Measurements from ENCODE around the gene GNAZ.

Gene GNAZ

DNA sequence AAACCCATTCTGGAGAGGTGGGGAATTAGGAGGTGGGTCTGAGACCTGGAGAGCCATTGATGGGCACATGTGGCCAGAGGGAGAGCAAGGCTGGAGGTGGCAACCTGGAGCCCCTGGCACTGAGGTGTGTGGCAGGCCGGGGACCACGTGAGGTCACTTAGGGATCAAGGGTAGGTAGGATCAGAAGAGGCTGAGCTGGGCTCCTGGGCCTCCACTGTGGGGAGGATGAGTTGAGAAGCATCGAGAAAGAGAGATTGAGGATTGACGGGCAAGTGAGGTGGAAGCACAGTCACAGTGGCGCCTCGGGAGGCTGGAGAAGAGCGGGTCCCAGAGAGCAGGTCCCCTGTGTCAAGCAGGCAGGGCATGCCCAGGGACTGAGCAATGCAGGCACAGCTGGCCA, 4.1 kb downstream of the GNAZ start:
- Histone ChIP-seq H3K27ac (ENCODE audit: low read depth, low read length) (no peak overlapping the region), H3K36me3 (ENCODE audit: insufficient read depth, low read length) (no peaks in the 10 kb centered on the region), H3K9me3 (ENCODE audit: low read length) (no peaks in the 10 kb centered on the region), H3K9ac (ENCODE audit: low read length) (no peak overlapping the region), H3K4me3 (ENCODE audit: low read depth in 1 of 2, low read length in 2 of 2) (no peak overlapping the region), H3K4me1 (ENCODE audit: insufficient read depth, low read length) (peaks cover 8% of the 10 kb centered on the region), H3K27me3 (ENCODE audit: control insufficient read depth in 1 of 2, insufficient read depth in 2 of 2, low read length in 2 of 2) (no peaks in the 10 kb centered on the region)

DNA sequence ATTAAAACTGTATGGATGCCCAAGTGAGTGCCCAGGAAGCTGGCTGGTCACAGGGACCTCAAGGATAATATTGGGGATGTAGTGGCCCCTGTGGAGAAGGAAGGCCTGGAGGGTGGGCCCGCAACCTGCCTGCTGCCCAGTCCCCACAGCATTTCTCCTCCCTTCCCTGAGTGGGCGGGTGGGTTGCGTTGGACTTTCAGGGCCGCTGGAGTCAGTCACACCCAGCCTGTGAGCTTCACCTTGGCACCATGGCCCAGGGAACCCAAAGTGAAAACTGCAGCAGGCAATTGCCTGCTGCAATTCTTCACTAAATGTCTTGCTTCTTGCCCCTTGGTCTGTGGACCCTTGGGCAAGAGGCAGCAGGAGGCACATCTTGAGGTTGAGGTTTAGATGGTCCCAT, 4.7 kb downstream of the GNAZ start:
- Histone ChIP-seq H3K4me1 (ENCODE audit: insufficient read depth, low read length) (peaks cover 6% of the 10 kb centered on the region), H3K9me3 (ENCODE audit: low read length) (no peaks in the 10 kb centered on the region), H3K9ac (ENCODE audit: low read length) (no peak overlapping the region), H3K27ac (ENCODE audit: low read depth, low read length) (no peak overlapping the region), H3K4me3 (ENCODE audit: low read depth in 1 of 2, low read length in 2 of 2) (no peak overlapping the region), H3K36me3 (ENCODE audit: insufficient read depth, low read length) (no peaks in the 10 kb centered on the region), H3K27me3 (ENCODE audit: control insufficient read depth in 1 of 2, insufficient read depth in 2 of 2, low read length in 2 of 2) (no peaks in the 10 kb centered on the region)

DNA sequence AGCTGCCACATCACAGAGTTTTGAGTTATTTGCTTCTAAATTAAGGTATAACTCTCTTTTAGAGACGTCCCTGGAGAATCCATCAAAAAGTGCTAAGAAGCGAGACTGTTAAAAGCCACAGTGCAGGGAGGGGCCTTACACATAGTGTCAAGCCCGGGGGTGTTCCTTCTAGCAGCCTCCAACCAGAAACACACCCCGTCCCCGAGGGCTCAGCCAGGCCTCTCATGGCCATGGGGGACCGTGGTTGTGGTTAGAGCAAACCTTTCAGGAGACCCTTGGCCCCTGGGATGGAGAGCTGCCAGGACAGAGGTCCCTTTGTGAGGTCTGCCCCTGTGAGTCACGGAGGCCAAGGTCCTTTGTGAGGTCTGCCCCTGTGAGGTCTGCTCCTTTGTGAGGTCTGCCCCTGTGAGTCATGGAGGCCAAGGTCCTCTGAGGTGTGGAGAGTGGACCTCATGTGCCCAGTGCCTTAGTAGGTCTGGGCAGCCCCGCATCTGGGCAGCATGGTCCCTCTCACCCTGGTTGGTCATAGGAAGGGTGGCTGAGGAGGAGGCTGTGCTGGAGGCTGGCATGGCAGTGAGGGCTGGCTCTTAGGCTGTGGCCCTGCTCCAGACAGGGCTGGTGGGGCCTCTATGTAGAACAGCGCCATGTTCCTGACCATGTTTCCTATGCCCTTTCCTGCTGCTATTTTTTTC, 5.4 kb downstream of the GNAZ start:
- Histone ChIP-seq H3K36me3 (ENCODE audit: insufficient read depth, low read length) (no peaks in the 10 kb centered on the region), H3K9ac (ENCODE audit: low read length) (no peak overlapping the region), H3K9me3 (ENCODE audit: low read length) (no peaks in the 10 kb centered on the region), H3K4me1 (ENCODE audit: insufficient read depth, low read length) (peaks cover 6% of the 10 kb centered on the region), H3K4me3 (ENCODE audit: low read depth in 1 of 2, low read length in 2 of 2) (no peak overlapping the region), H3K27ac (ENCODE audit: low read depth, low read length) (no peak overlapping the region), H3K27me3 (ENCODE audit: control insufficient read depth in 1 of 2, insufficient read depth in 2 of 2, low read length in 2 of 2) (no peaks in the 10 kb centered on the region)

DNA sequence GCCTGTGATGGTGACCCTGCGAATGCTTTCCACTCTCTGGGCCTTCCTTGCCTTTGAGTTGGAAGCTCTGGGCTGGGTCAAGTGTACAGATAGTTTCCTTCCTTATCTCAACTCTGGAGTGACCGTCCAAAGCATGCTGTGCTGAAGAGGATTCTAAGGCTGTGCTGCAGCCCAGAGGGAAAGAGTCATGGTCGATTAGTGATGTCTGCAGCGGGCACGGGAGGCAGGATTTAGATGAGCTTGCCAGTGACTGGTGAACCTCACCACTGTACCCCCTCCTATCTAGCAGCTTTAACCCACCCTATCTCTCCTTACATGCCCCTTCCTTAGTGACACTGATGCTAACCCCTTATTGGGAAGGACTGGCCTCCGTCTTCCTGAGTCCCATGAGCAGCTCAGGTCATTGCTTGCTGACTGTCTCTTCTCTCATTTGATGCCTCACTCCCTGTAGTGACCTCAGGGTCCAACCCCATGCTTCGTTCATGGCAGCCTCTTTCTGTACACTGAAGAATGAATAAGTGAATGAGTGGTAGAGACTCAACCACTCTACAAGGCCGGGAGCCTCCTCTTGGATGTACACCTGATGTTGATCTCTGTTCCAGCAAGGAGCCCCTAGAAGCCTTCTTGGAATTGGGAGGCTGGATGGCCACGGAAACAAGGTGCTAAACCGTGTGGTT, 6.7 kb downstream of the GNAZ start:
- no peak overlapping the region for H3K9ac ChIP-seq (ENCODE audit: low read length)
- no peak overlapping the region for H3K27ac ChIP-seq (ENCODE audit: low read depth, low read length)
- no peaks in the 10 kb centered on the region for H3K9me3 ChIP-seq (ENCODE audit: low read length)

DNA sequence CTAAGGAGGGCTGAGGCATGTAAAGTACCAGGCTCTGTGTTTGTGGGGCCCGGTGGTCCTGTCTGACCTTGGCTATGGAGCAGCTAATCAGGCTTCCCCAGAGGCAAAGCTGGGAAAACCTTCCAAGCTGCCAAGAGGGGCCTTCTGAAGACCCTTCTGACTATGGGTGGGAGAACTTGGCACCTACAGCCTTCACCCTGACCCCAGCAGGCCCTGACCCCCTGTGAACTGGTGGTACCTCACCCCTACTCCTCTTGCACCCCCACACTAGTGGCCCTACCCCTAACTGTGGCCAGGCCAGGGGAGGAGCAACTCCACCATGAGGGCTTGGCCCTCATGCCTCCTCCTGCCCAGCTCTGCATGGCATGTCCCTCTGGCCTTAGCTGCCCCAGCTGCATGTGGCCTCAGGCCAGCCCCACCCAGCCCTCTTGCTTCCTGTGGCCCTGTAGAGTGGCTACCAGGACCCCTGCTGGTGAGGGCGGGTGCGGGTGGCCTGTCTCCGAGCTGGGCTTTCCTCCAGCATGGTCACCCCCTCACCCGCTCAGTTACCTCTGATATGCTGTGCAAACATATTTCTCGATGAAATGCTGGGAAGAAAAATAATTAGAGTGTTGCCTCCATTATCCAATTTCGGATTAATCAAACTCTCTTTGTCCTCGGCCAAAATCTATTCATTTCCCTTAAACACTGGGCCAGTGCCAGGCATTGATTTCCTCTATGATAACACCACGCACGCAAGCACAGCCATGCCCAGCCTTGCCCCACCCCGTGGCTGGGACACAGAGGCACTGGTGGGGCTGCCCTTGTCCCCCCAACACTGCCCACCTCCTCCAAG, 7.5 kb downstream of the GNAZ start:
- Histone ChIP-seq H3K4me3 (ENCODE audit: low read depth in 1 of 2, low read length in 2 of 2) (no peak overlapping the region), H3K27ac (ENCODE audit: low read depth, low read length) (no peak overlapping the region), H3K9me3 (ENCODE audit: low read length) (no peaks in the 10 kb centered on the region), H3K27me3 (ENCODE audit: control insufficient read depth in 1 of 2, insufficient read depth in 2 of 2, low read length in 2 of 2) (no peaks in the 10 kb centered on the region), H3K4me1 (ENCODE audit: insufficient read depth, low read length) (no peaks in the 10 kb centered on the region), H3K9ac (ENCODE audit: low read length) (no peak overlapping the region), H3K36me3 (ENCODE audit: insufficient read depth, low read length) (no peaks in the 10 kb centered on the region)

More for the DNA sequence above, 6.7 kb downstream of the GNAZ start:
- Histone ChIP-seq H3K27me3 (ENCODE audit: control insufficient read depth in 1 of 2, insufficient read depth in 2 of 2, low read length in 2 of 2) (no peaks in the 10 kb centered on the region), H3K4me1 (ENCODE audit: insufficient read depth, low read length) (no peaks in the 10 kb centered on the region), H3K36me3 (ENCODE audit: insufficient read depth, low read length) (no peaks in the 10 kb centered on the region), H3K4me3 (ENCODE audit: low read depth in 1 of 2, low read length in 2 of 2) (no peak overlapping the region)

DNA sequence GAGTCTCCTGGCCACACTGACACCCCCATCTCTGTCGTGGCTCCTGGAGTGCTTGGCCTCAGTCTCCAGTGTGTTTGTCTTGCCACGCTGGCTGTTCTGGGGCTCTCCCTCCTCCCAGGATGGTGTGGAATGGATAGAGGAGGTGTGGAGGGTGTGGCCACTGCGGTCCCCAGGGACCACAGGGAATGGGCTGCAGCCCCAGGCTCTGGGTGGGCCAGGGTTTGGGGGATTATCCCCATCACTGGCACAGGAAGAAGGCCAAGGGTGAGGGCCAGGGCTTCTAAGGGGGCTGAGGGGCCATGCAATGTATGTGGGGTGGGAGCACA, 8.1 kb downstream of the GNAZ start:
- Histone ChIP-seq H3K9me3 (ENCODE audit: low read length) (no peaks in the 10 kb centered on the region), H3K4me3 (ENCODE audit: low read depth in 1 of 2, low read length in 2 of 2) (no peak overlapping the region), H3K27me3 (ENCODE audit: control insufficient read depth in 1 of 2, insufficient read depth in 2 of 2, low read length in 2 of 2) (no peaks in the 10 kb centered on the region), H3K27ac (ENCODE audit: low read depth, low read length) (no peak overlapping the region), H3K9ac (ENCODE audit: low read length) (no peak overlapping the region), H3K4me1 (ENCODE audit: insufficient read depth, low read length) (no peaks in the 10 kb centered on the region), H3K36me3 (ENCODE audit: insufficient read depth, low read length) (no peaks in the 10 kb centered on the region)

DNA sequence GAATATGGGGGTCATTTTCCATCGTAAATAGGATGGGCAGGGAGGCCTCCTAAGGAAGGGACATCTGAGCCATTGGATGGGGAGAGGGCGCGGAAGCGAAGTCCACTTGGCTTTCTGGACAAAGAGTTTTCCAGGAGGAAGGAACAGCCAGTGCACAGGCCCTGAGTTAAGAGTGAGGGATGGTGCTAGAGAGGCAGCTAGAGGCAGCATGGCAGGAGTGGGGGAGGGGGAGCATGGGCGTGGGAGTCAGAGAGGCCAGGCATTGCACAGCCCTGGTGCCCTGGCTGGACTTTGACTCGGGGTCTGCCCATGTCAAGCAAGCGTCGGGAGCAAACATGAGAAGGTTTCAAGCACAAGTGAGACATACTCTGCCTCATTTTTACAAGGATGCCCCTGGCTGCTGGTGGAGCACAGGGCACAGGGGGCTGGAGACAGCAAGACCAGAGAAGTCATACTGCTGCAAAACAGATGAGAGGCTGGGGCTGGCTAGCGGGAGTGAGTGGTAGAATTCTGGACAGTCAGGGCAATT, 9.0 kb downstream of the GNAZ start:
- Histone ChIP-seq H3K9ac (ENCODE audit: low read length) (no peak overlapping the region), H3K4me3 (ENCODE audit: low read depth in 1 of 2, low read length in 2 of 2) (no peak overlapping the region), H3K36me3 (ENCODE audit: insufficient read depth, low read length) (no peaks in the 10 kb centered on the region), H3K27me3 (ENCODE audit: control insufficient read depth in 1 of 2, insufficient read depth in 2 of 2, low read length in 2 of 2) (no peaks in the 10 kb centered on the region), H3K27ac (ENCODE audit: low read depth, low read length) (no peak overlapping the region), H3K4me1 (ENCODE audit: insufficient read depth, low read length) (no peaks in the 10 kb centered on the region), H3K9me3 (ENCODE audit: low read length) (no peaks in the 10 kb centered on the region)

DNA sequence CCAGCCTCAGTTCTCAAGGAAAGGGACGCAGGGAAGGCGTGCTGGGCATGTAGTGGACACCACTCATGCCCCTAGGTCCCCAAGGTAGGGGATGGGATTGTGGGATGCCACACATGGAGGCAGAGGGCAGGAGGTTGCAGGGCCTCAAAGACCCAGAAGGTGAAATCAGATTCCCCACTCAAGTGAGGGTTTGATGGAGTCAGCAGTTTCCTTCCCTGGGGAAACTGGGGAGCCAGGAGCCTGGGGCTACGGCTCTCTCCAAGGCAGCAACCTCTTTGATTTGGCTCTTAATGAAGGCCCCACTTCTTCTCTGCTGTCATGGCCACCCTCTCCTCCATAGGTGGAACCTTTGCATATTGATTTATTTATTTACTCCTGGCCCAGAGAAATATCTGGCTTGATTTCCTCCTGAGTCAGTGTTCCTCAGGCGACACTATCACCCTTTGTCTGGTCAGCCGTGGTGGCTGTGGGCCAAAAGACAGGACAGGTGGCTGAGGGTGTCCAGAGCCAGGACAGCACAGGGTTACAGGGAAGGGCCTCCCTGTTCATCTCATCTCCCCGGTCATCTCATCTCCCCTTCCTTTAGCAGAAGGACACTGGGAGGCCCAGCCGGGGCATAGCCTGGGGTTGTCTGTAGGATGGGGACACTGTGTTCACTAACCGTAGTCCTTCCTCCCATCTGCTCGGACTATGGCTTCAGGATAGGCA, 9.6 kb downstream of the GNAZ start:
- Histone ChIP-seq H3K36me3 (ENCODE audit: insufficient read depth, low read length) (no peaks in the 10 kb centered on the region), H3K27me3 (ENCODE audit: control insufficient read depth in 1 of 2, insufficient read depth in 2 of 2, low read length in 2 of 2) (no peaks in the 10 kb centered on the region), H3K27ac (ENCODE audit: low read depth, low read length) (no peak overlapping the region), H3K9ac (ENCODE audit: low read length) (no peak overlapping the region), H3K4me1 (ENCODE audit: insufficient read depth, low read length) (no peaks in the 10 kb centered on the region), H3K4me3 (ENCODE audit: low read depth in 1 of 2, low read length in 2 of 2) (no peak overlapping the region), H3K9me3 (ENCODE audit: low read length) (no peaks in the 10 kb centered on the region)

DNA sequence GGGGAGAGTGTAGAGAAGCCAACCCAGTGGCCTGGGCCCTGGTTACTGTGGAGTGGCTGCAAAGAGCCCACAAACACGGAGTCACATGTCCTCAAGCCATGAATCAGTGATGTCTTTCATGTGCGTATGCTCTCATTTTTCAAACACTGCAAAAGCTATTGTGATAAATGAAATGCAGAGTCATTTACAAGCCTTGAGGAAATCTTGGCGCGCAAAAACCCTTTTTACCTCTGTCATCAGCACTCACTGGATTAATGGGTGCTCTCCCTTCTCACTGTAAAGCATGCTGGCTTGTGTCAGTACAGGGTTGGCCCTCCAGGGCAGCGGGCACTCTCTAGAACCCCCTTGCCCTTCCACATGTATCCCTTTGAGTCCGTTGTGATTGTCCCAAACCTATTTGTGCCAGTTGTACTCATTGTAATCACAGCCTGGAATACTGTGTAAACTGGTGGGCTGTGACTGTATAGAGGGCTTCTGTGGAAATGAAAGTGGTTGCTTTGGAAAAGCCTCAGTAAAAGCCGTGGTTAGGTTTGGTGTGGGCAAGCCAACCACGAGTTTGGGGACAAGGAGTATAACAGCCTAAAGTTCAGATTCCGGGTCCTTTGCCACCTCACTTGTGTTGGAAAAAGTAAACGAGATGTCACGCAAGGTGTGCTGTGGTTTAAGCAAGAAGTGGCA, 10.4 kb downstream of the GNAZ start:
- Histone ChIP-seq H3K4me3 (ENCODE audit: low read depth in 1 of 2, low read length in 2 of 2) (no peak overlapping the region), H3K27me3 (ENCODE audit: control insufficient read depth in 1 of 2, insufficient read depth in 2 of 2, low read length in 2 of 2) (no peaks in the 10 kb centered on the region), H3K27ac (ENCODE audit: low read depth, low read length) (no peak overlapping the region), H3K4me1 (ENCODE audit: insufficient read depth, low read length) (no peaks in the 10 kb centered on the region), H3K9ac (ENCODE audit: low read length) (no peak overlapping the region), H3K36me3 (ENCODE audit: insufficient read depth, low read length) (no peaks in the 10 kb centered on the region), H3K9me3 (ENCODE audit: low read length) (no peaks in the 10 kb centered on the region)

DNA sequence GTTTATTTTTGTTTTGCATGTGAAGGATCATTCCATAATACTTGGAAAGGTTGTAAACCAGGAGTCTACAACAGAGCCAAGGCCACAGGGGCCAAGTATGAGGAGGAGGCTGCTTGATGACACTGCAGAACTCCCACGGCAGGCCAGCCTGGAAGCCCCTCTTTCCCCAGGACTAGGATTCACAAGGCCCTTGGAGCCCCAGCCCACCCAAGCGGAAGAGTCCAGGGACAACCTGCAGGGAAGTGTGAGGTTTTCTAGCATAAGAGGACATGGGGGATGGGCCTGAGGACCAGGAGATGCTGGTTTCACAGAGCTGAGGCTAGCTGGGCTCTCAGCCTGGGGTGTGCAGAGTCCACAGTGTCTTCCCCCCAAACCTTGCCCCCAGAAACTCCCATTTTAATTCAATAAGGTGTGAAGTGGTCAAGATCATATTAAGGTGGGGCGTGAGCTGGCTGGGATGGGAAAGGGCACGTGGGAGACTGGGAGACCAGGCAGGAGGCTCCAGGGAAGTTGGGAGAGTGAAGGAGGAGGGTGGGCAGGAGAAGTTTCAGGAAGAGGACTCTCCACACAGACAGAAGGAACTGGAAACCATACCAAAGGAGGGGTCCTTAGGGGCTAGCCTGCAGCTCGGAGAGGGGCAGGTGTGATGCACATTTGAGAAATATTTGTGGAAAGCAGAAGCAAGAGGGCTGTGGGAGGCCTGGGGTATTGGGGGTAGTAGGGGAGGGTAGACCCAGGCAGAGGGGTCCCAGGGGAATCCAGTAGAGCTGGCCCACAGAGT, 12.4 kb downstream of the GNAZ start:
- Histone ChIP-seq H3K27ac (ENCODE audit: low read depth, low read length) (no peak overlapping the region), H3K9me3 (ENCODE audit: low read length) (no peaks in the 10 kb centered on the region), H3K9ac (ENCODE audit: low read length) (no peak overlapping the region), H3K4me1 (ENCODE audit: insufficient read depth, low read length) (no peaks in the 10 kb centered on the region), H3K36me3 (ENCODE audit: insufficient read depth, low read length) (no peaks in the 10 kb centered on the region), H3K27me3 (ENCODE audit: control insufficient read depth in 1 of 2, insufficient read depth in 2 of 2, low read length in 2 of 2) (no peaks in the 10 kb centered on the region), H3K4me3 (ENCODE audit: low read depth in 1 of 2, low read length in 2 of 2) (no peak overlapping the region)

Data from muscle layer of colon (tissue), 2 donors.